ENCODE measurements around the gene TBC1D22A.

The TBC1D22A gene

DNA sequence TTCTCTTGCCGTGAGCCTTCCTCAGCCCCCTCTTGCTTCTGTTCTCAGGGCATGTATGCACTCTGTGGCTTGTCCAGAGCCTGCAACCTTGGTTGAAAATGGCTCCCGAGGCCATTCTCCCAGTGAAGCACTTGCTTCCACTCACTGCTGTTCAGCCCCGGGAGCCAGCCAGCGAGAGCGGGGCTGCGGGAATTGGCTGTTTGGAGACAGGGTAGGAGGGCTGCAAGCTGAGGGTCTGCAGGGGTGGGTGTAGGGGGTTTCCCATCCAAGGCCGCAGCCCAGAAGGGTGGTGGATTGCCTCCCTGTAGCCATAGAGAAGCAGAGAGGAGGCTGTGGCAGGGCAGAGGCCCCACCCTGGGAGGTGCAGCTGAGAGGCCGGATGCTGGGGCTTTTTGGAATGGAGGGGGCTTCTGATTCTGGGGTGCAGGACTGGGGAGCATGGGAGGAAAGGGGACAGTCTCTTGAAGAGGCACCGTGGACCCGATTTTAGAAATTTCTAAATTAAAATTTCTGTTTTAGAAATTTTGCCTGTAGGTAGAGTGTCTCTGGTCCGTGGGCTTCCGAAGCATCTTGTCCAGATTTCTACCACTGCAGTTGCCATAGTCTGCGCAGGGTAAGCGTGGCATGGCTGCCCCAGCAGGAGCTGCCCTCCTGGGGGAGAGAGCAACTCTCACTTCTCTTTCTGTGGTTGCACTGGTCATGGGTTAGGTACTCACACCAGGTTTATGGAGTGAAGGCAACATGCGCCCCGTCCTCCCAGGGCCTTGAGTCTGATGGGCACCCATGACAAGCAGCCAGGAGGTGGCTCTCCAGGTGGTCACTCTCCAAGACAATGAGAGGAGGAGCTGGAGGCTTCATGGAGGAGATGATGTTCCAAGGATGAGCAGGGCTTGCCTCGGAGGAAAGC lies 100.2 kb downstream of the TBC1D22A start:
- DNase-seq, result no peak

DNA sequence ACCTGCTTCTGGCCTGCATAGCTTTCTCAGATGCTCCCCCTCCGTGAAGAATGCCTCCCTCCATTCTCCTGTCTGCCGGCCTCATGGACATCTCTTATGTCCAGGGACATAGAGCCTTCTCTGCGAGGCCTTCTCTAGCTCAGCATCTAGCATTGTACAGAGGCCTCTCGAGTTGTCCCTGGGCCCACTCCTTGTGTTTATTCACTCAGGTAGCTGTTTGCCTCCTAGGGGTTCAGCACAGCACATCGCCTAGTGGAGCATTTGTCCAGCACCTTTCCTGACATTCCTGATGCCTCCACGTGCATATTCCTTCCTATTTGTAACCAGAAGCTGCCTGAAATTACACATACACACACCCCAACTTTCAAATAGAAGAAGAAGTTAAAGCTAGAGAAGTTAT lies 101.3 kb downstream of the TBC1D22A start:
- DNase-seq, result no peak

DNA sequence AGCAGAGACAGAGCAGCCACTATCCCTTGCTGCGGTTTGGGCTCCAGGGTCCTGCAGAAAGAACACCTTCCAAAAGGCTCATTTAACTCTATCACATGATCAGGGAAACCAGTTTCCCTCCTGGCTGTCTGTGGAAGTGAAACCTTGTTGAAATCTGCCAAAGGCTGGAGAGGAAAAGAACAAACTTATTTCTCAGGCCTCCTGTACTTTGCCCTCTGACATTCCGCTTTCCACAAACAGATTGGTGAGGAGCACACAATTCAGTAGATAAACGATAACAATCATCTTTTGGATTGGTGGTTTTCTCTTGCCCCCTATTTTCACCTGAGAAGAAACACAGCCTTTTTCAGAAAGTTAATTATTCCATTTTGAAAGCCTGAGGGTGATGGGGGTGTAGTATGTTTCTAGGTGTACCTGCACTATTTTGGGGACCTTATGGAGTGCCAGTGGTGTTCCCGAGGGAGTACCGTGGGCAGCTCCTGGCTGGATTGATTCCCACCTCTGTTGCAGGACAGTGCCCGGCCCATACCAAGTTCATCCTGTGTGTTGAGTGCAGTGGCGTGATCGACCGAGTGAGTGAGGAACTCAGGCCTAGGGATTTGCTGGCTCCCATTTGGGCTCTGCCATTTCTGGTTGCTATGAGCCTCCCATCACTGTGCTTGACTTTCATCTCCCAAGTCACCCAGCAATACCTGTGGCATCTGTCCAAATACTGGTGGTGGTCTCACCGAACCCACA lies 102.0 kb downstream of the TBC1D22A start:
- no peak for DNase-seq

- DNase-seq, result no peak
These were observed 102.6 kb downstream of the TBC1D22A start for GRCh38 chr22:46865052-46865434.

DNA sequence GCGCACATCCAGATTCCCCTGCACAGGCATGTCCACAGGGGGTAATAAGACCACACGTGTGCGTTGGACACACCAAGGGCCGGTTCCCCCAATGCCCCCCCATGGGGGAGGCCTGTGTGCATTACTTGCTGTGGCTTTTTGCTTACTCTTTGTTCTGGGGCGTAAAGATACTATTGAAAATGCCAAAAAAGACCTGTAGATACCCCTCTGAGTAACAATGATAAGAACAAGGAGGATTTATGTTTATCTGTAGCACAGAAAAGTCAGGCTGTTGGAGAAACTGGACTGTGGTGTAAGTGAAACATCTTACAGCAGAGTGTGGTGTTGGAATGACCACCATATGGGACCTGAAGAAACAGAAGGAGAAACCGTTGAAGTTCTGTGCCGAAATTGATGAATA lies 103.2 kb downstream of the TBC1D22A start:
- no peak for DNase-seq

GRCh38 chr22:46866591-46866990 lies 104.1 kb downstream of the TBC1D22A start:
- no peak for DNase-seq

DNA sequence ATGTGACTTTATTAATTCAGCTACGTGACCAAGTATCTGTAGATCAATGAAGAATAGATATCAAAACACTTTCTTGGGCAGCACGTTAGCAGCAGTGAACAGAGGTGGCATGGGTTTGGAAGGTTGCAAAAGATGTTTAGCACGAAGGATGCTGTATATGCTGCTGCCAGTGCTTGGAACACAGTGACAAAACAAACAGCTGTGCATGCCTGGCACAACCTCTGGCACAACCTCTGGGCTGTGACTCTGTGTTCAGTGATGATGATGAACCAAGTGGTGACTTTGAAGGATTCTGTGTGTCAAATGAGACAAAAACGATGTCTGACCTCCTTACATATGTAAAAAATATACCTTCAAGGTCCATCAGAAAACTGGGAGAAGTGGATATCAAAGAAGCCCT lies 104.7 kb downstream of the TBC1D22A start:
- DNase-seq, result no peak

DNA sequence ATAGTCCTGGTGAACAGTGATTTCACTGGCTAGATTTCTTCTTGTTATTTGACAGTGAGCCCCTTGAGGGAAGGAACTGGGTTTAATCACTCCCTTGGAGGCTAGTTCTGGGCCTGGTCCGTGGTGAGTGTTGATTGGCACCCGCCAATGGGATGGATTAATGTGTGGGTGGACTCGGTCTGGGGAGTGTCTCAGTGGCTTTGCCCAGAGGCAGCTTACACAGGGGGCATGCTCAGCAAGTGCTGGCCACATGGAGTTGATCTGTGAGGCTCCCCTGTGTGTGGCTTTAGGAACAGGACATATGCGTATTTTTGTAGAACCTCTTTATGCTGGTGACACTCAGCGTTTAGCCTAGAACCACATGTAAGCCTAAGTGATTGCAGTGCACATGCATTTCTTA lies 106.9 kb downstream of the TBC1D22A start:
- DNase-seq, result no peak

- no peak for DNase-seq
These were observed 107.5 kb downstream of the TBC1D22A start for GRCh38 chr22:46869831-46870441.

DNA sequence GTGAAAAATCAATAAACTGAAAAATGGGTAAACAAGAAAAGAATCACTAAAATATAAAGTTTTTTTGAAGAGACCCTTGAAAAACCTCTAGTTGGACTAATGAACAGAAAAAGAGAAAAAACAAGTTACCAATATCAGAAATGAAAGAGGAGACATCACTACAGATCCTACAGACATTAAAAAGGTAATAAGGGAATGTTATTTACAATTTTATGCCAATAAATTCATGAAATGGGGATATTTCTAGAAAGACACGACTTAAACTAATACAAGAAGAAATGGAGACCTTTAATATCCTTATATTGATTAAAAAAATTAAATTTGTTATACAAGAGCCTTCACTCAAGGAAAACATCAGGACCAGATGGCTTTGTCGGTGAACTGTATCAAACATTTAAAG lies 109.4 kb downstream of the TBC1D22A start:
- no peak for DNase-seq

DNA sequence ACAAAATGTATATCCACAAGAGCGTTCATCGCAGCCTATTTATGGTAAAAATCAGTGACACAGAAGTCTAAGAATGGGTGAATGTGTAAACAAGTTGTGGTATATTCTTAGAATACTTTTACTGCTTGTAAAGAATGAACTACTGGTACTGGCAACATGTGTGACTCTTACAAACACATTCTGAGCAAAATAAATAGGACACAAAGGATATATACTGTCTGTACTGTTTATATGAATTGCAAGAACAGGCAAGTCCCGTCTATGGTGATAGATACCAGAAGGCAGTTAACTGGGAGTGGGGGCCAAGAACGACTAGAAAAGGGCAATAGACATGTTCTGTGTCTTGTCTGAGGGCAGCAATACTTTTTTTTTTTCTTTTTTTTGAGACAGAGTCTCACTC lies 112.6 kb downstream of the TBC1D22A start:
- no peak for DNase-seq

GRCh38 chr22:46876357-46876934 lies 114.0 kb downstream of the TBC1D22A start:
- DNase-seq, result no peak

DNA sequence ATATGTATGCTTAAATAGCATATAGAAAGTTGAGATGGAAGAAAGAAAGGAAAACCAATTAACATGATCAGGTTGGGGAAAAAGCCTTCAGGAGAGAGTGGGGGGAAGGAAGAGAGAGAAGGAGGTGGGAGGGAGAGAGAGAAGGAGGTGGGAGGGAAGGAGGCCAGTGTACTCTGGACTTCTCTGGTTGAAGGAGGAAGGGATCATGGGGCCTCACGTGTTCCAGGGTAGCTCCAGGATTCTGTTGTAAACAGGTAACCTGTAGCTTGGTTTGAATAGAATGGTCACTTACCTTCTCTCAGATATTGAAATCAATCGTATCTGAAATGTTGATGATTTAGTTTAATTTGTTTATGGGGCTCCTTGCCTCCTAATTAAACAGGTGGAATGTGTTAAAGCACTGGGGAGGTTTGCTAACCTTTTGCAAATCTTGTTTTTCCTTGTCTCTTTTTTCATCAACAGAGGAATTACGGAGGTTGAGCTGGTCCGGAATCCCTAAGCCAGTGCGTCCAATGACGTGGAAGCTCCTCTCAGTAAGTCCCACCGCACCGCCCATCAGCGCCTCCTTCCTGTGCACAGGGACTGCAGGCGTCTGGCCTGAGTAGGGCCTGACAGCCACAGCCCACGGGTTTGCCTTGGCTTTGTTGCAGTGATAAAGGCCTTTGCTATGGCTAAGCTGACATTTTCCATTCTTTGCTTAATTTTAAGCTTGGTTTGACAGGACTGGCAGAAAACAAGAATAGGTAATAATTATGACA lies 115.9 kb downstream of the TBC1D22A start:
- DNase-seq, result no peak

GRCh38 chr22:46879083-46879482 lies 116.6 kb downstream of the TBC1D22A start:
- DNase-seq, result no peak

DNA sequence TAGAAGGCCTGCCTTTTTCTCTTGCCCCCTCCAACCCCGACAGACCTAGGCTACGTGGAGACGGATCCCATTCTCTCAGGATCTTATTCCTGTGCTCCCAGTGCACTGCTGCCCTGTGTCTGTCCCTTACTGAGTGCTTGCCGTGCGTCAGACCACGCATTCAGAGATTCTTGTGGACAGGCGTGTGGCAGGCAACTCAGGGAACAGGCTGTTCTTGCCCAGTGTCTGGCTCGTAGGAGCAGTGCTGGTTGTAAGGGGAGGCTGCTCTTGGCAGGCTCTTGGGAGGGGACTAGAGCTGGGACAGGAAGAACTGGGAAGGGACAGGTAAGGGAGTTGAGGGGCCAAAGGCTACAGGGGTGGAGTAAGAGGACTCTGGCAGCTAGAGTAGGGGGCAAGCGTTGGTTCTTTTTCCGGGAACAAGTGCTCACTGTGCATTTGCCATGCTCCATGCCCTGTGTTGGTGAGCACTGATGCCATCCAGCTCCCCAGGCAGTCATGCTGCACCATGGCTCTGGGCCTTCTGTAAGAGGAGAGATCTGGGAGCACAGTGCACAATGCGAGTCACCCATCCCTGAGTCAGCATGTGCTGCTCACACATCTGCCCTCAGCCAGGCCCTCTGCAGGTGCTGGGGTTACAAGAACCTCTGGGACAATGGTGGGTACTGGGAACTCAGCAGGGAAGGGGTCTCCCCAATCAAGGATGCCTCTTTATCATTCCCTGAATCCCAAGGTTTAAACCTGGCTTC lies 119.1 kb downstream of the TBC1D22A start:
- no peak for DNase-seq

GRCh38 chr22:46883092-46883910 lies 120.9 kb downstream of the TBC1D22A start:
- DNase-seq, result no peak

DNA sequence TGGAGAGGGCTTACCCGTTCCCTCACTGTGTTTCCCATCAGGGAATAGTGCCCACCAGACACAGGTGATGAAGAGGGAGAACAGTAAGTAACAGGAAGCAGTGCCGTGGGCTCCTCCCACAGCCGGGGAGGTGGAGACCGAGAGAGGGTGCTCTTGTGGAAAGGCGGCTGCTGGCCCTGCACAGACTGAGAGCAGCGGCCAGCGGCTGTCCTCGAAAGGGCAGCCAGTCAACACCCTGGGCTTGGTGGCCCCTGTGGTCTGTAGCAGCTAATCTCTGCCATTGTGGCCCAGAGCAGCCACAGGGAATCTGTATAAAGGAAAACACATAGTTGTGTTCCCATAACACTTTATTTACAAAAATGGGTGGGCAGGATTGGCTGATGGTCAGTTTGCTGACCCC lies 121.9 kb downstream of the TBC1D22A start:
- DNase-seq, result no peak

DNA sequence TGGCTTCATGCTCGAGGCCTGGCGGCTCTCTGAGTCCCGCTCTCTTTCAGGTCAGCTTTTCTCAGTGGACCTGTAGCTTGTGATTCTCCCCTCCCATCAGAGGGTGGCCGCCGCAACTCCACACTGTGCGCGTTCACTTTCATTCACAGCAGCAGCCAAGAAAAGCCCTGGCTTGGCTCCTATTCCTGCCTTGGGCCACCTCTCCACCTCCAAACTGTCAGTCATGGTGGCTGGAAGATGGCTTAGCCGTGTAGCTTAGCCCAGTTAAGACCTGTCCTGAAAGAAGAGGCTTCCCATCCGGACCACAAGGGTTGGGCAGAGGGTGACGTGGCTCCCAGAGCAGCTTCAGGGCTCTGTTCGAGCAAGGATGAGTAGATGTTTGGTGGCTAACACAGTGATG lies 125.5 kb downstream of the TBC1D22A start:
- no peak for DNase-seq

DNA sequence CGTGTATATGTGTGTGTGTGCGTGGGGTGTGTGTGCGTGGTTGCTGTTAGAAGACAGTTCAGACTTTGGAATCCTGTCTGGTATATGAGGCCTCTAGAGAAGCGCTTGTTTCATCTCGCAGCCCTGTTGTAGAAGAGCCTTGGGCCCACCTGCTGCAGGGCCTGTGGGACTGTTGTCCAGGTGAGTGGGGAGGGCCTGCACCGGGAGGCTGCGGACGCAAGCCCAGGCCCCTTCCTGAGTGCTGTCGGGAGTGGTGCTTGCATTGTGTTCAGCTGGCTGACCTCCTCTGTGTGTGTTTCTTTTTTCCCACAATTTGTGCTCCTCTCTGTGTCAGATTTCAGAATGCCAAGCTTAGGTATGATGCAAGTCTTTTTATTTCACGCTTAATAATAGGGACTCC lies 128.4 kb downstream of the TBC1D22A start:
- DNase-seq, result no peak

- no peak for DNase-seq
These were observed 129.0 kb downstream of the TBC1D22A start for GRCh38 chr22:46891382-46891951.

DNA sequence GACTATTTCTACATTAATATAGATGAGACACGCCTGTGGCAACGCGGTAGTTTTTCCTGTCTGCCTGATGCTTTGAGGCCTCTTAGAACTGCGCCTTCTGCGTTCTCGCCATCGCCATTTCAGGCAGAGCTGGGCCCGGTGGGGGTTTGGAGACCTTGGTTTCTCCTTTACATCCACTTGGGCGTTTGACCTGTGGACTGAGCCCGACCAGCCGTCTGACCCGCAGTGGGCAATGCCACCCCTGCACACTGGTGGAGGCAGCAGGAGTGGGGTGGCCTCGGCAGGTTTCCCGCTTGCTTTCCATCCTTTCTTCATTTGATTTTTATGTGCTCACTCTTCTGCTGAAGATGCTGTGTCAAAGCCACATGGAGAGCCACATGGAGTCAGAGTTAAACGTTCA lies 130.4 kb downstream of the TBC1D22A start:
- no peak for DNase-seq
